HG03175 (cell line): Measurements from ENCODE around the gene ARHGAP15.

Experiments used
- ATAC-seq: cut with Tn5 transposase; IDR thresholded peaks from one replicate; pipeline ENCODE4 v1.9.1; 2021; ENCODE audit warnings: mild to moderate bottlenecking, moderate library complexity; ENCODE audit not compliant: unreplicated experiment

Gene ARHGAP15

DNA sequence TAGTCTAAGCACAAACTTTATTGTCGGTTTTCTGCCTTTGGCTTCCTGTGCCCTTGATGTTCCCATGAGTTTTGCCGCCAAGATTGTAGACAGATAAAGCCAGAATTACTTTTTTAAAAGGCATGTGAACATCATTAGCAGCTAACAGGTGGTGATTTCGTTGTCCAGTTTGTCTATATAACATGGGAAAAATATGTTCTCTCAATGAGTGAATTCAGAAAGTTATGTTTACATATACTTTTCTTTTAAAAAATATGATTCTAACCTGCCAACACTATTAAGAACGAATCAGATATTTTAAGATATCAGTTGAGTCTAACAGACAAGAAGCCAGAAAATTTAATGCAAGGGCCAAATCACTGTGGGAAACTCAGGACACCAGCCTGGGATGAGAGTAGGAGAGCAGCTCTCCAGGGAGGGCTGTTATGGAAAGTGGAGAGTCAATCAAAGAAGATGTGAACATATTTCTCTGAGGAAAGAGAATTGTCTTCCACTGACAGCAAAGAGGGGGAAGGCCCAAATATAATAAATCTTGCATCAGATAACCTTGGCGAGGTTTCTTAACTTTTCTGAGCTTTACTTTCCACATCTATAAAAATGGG lies 311.3 kb downstream of the ARHGAP15 start:
- no peak for ATAC-seq

GRCh38 chr2:143442193-143442592 lies 313.0 kb downstream of the ARHGAP15 start:
- no peak for ATAC-seq

DNA sequence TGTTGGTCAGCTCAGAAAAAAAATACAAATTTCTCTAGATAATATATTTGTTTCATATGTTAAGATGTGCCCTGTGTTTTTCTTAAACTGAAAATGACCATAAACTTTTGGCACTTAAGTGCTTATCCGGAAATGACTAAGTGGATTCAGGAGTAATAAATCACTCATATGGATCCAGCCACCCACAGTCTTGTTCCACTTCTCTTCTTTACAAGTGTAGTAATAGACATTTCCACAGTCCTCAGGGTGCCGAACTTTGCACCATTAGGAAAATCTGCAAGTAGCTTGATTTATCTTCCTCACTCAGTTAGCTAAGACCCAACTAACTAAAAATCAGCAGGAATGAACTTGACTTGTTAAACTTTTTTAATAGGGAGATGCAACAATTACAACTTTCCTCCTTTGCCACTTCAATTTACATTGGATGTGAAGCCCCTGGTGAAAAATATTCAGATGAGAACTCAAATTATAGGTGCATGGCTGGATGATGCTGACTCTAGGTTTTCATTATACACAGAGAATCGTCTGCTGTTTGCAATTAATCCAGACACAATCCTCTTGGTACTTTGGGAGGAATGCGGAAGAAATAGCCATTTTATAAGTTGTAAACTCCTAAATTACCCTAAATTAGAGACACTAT lies 322.5 kb downstream of the ARHGAP15 start:
- peak; percentile 70 for ATAC-seq

DNA sequence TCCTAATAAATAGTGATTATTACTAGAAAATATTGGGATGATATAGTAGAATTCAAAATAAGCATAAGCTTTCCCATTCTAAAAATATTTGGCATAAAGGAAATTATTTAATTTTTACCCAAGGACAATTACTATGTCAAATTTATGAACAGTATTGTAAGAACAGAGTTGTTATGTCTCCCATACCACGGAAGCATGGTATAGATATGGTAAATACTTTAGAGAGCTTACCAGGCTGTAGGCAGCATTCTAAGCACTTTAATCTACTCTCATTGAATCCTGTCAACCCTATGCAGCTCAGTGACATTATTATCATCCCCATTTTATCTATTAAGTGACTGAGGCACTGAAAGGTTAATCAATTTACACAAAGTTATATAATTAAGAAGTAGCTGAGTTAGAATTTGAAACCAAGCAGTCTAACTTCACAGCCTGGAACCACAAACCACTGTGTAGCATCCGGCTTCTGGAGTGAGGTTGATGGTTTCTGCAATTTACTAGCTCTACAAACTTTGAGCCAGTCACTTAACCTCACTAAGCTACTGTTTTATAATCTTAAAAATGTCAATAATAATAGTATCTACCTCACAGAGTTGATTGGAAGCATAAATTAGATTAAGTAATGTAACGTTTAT lies 323.7 kb downstream of the ARHGAP15 start:
- ATAC-seq: no peak

GRCh38 chr2:143453981-143454511 lies 324.8 kb downstream of the ARHGAP15 start:
- no peak for ATAC-seq

DNA sequence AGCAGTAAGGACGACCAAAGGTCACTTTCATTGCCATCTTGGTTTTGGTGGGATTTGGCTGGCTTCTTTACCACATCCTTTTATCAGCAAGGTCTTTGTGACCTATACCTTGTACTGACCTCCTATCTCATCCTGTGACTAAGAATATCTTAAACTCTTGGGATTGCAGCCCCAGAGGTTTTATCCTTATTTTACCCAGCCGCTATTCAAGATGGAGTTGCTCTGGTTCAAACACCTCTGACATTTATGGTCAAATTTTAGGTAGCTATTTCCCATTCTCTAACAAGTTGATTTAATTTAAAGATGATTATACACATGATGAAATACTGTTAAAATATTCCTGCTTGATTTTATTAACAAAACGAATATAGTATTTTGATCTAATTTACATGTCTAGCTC lies 326.1 kb downstream of the ARHGAP15 start:
- ATAC-seq: no peak

DNA sequence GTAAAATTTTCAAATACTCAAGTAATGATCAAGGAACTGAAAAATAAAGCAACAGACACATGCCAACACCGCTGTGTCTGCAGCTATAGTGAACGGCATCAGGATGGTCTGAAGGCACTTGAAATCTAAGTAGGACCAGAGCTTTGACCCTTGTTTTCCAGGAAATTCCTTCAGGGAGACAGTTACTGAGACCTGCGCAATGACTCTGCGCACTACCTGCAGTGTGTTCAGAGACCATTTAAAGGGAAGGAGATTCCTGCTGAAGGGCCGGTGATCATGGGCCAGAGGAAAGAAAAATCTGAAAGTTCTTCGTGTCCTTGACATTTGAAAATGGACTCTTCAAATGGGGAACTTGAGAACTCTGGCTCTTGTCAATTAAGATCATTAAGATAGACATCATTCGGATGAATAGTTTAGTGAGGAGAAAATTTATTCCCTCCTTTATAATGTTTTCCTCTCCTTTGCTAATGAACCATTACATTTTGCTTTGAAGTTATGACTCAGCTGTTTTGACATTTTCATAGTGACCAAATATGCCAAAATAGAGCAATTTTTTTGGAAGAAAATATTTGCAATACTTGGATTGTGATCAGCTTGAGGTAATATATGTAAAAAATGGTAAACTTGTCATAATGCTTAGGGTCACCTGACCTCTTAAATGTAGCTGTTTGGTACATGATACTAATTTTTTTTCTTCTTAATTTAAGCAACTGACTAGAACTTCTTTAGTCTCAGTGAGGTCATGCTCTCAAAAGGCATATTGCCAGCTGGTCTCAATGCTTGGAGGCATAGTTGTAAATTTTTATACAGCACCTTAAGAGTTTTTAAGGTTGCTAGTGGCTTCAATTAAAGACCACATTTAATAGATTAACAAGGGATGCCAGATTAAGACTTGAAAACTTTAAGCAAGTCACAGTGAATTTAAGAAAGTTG lies 329.3 kb downstream of the ARHGAP15 start:
- ATAC-seq: no peak

- ATAC-seq: no peak
Measured at GRCh38 chr2:143460382-143460781, 331.2 kb downstream of the ARHGAP15 start.

DNA sequence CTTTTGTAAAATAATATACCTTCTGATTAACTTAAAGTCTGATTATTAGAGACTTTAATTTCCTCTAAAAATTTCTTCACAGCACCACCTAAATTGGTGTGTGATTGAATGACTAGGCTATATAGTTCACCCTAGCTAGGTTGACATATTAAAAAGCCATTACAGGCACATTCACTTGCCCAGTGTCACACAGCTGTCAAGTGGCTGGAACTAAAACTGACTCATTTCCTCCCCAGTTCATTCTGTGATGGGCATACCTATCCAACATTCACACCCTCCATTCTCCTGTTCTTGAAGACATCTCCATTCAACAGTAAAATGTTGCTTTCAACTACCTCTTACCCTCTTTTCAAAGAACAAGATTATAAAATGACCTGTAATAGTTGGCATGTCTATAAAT lies 334.5 kb downstream of the ARHGAP15 start:
- ATAC-seq: peak; percentile 53

- no peak for ATAC-seq
Measured at GRCh38 chr2:143466391-143466790, 337.2 kb downstream of the ARHGAP15 start.

- no peak for ATAC-seq
Measured at GRCh38 chr2:143467011-143467410, 337.8 kb downstream of the ARHGAP15 start.

GRCh38 chr2:143468341-143468888 lies 339.2 kb downstream of the ARHGAP15 start:
- ATAC-seq: peak; percentile 76

DNA sequence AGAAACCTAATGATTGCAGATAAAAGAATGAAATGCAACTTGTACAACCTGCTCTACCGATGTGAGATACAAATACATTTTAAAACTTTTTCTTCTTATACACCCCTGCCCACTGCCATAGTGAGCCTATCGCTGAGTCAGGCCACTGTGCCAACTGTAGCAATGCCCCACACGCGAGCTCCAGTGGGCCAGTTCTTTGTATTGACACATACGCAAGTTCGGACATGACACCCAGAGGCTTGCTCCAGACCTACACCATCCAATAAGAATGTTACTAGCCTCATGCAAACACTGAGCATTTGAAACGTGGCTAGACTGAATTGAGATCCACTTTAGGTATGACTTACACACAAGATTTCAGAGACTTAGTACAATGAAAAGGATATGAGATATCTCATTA lies 340.1 kb downstream of the ARHGAP15 start:
- no peak for ATAC-seq

- ATAC-seq: no peak
Measured at GRCh38 chr2:143471550-143471949, 342.3 kb downstream of the ARHGAP15 start.

- ATAC-seq: no peak
Measured at GRCh38 chr2:143473216-143473615, 344.0 kb downstream of the ARHGAP15 start.

DNA sequence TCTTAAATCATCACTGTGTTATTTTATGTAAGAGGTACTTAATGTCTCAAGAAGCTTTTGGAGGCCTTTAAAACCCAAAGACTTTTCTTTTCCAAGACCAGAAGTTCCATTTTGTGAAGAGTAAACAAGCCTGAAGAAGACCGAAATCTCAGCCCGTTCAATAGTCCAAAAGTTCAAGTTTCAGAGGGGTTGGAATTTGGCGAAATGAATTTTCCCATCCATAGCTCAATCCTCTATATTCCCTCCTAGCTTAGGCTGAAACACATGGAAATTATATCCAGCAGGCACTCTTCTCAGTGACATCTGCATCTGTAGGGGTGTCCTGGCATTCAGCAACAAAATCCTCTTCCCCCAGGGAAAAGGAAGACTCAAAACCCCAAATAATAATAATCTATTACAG lies 344.6 kb downstream of the ARHGAP15 start:
- ATAC-seq: no peak

GRCh38 chr2:143474586-143474985 lies 345.4 kb downstream of the ARHGAP15 start:
- no peak for ATAC-seq

- ATAC-seq: no peak
Measured at GRCh38 chr2:143475041-143475776, 346.0 kb downstream of the ARHGAP15 start.

DNA sequence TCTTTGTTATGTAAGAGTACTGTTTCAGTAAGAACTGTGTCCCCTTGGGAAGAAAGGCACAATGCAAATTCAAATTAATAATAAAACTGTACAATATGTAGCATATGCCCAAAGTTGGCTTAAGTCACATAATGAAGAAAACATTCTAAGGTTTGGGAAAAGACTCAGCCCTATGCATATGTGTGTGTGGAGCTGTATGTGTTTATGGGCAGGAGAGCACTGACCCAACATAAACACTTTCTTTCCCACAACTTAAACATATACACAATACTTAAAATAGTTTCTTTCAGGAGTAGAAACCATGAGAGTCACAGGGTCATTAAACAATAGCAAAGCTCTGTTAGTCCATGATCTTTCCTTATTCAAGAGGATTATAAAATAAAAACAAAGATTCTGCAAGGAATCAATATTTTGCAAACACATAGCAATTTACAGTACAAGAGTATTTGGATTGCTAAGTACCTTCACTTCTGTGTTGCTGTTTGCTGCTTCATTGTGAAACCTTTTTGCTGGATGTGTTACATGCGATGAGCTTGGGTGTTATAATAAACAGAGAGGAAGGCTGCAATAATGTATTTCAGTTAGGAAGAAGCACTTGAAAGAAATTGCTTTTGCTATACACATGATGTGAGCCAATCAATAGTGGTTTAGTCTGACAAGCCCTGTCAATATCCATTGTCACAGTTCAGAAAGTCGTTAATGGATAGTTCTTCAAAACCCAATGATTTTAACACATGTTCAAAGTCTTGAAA lies 347.3 kb downstream of the ARHGAP15 start:
- ATAC-seq: peak; percentile 52
